ENCODE results near the gene HES7. TPM values are rescaled to one million over a fixed set of nuclear protein-coding genes. Genes with fewer than 3 reads are reported as not detected.
A peak's percentile ranks its signal among the peaks of the same experiment; 100 is the strongest.

HES7 gene
- total RNA-seq, 3 donors from 2014 or later (not counting 1 experiment from before 2014, with no cell fraction given) = 0.50 to 0.77 (median 0.61) TPM

- peaks cover 51 to 55% of the 10 kb centered on the region in 2 donors for H3K27me3 Mint-ChIP-seq (ENCODE audit: low read depth in 2 of 2)
- peak; percentile 62 to 79 (median 68) for ATAC-seq
- H3K9me3 ChIP-seq (ENCODE audit: control insufficient read depth, insufficient read depth, low read length) = no peaks in the 10 kb centered on the region
- peak overlapping the region; percentile 93 for H3K4me3 Mint-ChIP-seq
- WGBS (ENCODE audit: insufficient coverage) = 0% methylated on average over 36 of the region's 38 CpGs
- H3K27ac ChIP-seq (ENCODE audit: low read length) = peak overlapping the region; percentile 76
- no peaks in the 10 kb centered on the region for H3K36me3 ChIP-seq (ENCODE audit: control insufficient read depth, insufficient read depth, low read length)
- peaks cover 12% of the 10 kb centered on the region for H3K36me3 Mint-ChIP-seq
- peaks cover 55 to 56% of the 10 kb centered on the region in 2 donors for H3K4me1 Mint-ChIP-seq
- H3K4me1 ChIP-seq (ENCODE audit: control insufficient read depth, insufficient read depth, low read length) = peaks cover 57% of the 10 kb centered on the region
- peaks cover 48% of the 10 kb centered on the region for H3K27me3 ChIP-seq (ENCODE audit: control insufficient read depth, insufficient read depth, low read length)
- no peaks in the 10 kb centered on the region for H3K9me3 Mint-ChIP-seq
- intact Hi-C loops (cut with micrococcal nuclease) = loop anchor here (1.0 to 5.0 kb wide), 5 partner anchors 20 to 204 kb away; no protein-coding TSS in a partner anchor
- H3K27ac Mint-ChIP-seq = peak overlapping the region; percentile 98 to 100
- TF ChIP-seq, protein P1, sequence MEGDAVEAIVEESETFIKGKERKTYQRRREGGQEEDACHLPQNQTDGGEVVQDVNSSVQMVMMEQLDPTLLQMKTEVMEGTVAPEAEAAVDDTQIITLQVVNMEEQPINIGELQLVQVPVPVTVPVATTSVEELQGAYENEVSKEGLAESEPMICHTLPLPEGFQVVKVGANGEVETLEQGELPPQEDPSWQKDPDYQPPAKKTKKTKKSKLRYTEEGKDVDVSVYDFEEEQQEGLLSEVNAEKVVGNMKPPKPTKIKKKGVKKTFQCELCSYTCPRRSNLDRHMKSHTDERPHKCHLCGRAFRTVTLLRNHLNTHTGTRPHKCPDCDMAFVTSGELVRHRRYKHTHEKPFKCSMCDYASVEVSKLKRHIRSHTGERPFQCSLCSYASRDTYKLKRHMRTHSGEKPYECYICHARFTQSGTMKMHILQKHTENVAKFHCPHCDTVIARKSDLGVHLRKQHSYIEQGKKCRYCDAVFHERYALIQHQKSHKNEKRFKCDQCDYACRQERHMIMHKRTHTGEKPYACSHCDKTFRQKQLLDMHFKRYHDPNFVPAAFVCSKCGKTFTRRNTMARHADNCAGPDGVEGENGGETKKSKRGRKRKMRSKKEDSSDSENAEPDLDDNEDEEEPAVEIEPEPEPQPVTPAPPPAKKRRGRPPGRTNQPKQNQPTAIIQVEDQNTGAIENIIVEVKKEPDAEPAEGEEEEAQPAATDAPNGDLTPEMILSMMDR (IDR thresholded peaks at IDR 0.05) = peak; percentile 89
- peak overlapping the region; percentile 91 for H3K4me3 ChIP-seq (ENCODE audit: low read length)
- DNase-seq = peak; percentile 84 to 90
Observed at GRCh38 chr17:8118769-8119580, 4.9 kb downstream of the HES7 start.

DNA sequence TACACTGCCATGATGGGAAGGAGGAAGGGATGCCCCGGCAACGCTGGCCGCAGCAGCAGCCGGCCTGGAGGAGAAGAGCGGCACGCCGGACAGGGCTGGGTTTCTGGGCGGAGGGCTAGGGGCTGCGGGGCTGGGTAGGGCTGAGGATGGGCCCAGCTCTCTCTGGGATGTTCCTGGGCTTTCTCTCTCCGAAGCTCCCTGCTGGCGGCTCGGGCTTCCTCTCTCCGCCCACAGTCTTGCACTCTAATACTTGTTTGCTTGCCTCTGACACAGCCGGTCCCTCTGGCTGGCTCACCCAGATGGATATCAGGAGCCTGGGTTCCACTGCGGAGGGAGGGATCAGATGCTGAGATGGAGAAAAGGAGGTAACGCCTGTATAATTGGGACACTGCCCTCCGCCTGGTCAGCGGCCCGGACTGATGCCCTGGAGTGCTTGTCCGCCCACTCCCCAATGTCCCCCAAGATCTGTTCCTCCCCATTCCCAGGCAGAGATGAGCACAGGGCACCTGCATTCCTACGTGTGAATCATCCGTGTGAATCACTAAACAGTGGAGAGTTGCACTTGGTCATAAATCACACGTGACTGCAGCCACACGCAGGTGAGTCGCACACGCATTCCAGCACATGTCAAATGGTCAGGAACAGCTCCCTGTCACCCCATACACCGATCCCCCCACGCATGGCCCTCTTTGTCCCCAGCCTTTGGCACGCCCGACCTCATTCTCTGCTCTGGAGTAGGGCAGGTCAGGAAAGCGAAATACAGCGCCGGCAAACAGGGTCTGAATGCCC is 5.7 kb downstream of the HES7 start, which contains the start of gene ALOXE3:
TSS of gene ALOXE3 (minus strand) at position 535 of the 789 bp plus-strand sequence. CDS start at position 11, 524 bp downstream.
- H3K36me3 Mint-ChIP-seq = peaks cover 12% of the 10 kb centered on the region
- WGBS (ENCODE audit: insufficient coverage) = 1% methylated on average over 33 of the region's 33 CpGs
- peak within 1 kb of the TSS; percentile 91 for H3K4me3 ChIP-seq (ENCODE audit: low read length)
- intact Hi-C loops (cut with micrococcal nuclease) = loop anchor here (5.0 kb wide), 1 partner anchor 36 kb away; no protein-coding TSS in a partner anchor
- peaks cover 40% of the 10 kb centered on the region for H3K27me3 ChIP-seq (ENCODE audit: control insufficient read depth, insufficient read depth, low read length)
- H3K4me1 Mint-ChIP-seq = peaks cover 47 to 48% of the 10 kb centered on the region in 2 donors
- H3K4me1 ChIP-seq (ENCODE audit: control insufficient read depth, insufficient read depth, low read length) = peaks cover 49% of the 10 kb centered on the region
- ATAC-seq (peak in 1 of 3 donors; percentile 2), DNase-seq (peak in 1 of 2 donors; percentile 45)
- peak within 1 kb of the TSS; percentile 76 for H3K27ac ChIP-seq (ENCODE audit: low read length)
- peak within 1 kb of the TSS; percentile 93 for H3K4me3 Mint-ChIP-seq
- H3K9me3 ChIP-seq (ENCODE audit: control insufficient read depth, insufficient read depth, low read length) = no peaks in the 10 kb centered on the region
- TF ChIP-seq, protein P1 (IDR thresholded peaks at IDR 0.05) = no peak
- peak within 1 kb of the TSS; percentile 98 to 100 for H3K27ac Mint-ChIP-seq
- no peaks in the 10 kb centered on the region for H3K9me3 Mint-ChIP-seq
- peaks cover 46 to 52% of the 10 kb centered on the region in 2 donors for H3K27me3 Mint-ChIP-seq (ENCODE audit: low read depth in 2 of 2)
- H3K36me3 ChIP-seq (ENCODE audit: control insufficient read depth, insufficient read depth, low read length) = no peaks in the 10 kb centered on the region

DNA sequence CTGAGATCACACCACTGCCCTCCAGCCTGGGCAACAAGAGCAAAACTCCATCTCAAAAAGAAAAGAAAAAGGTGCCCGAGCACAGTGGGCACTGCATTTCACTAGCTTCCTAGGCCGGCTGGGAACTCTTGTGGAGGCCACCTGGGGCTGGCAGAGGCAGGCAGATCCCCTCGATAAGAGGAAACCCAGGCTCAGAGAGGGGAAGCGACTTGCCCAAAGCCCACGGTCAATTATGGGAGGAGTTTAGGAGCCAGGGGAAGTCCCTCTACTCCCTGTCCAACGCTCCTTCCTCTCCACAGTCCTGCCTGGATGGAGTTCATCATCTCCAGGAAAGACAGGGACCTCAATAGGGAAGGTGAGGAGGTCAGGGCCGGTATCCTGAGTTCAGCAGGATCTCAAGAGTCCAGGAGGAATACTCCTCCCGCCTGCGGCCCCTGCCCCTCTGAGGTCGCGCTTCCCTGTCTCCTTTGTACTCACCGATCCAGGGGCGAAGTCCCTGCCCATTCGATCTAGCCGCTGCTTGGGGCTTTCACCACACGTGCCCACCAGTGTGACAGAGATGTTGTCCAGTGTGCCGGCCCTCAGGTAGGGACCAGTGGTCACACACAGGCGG is 6.4 kb downstream of the HES7 start:
- no peaks in the 10 kb centered on the region for H3K9me3 Mint-ChIP-seq
- H3K9me3 ChIP-seq (ENCODE audit: control insufficient read depth, insufficient read depth, low read length) = no peaks in the 10 kb centered on the region
- H3K27ac ChIP-seq (ENCODE audit: low read length) = no peak overlapping the region
- DNase-seq (no peak), ATAC-seq (no peak)
- H3K4me1 Mint-ChIP-seq = peaks cover 40 to 41% of the 10 kb centered on the region in 2 donors
- TF ChIP-seq, protein P1 (IDR thresholded peaks at IDR 0.05) = no peak
- peaks cover 12% of the 10 kb centered on the region for H3K36me3 Mint-ChIP-seq
- intact Hi-C loops (cut with micrococcal nuclease) = loop anchor here (5.0 kb wide), 1 partner anchor 35 kb away; no protein-coding TSS in a partner anchor
- WGBS (ENCODE audit: insufficient coverage) = 6% methylated on average over 16 of the region's 18 CpGs
- H3K27ac Mint-ChIP-seq = peak overlapping the region in 1 of 2 donors; percentile 98
- peaks cover 48 to 54% of the 10 kb centered on the region in 2 donors for H3K27me3 Mint-ChIP-seq (ENCODE audit: low read depth in 2 of 2)
- H3K36me3 ChIP-seq (ENCODE audit: control insufficient read depth, insufficient read depth, low read length) = no peaks in the 10 kb centered on the region
- H3K27me3 ChIP-seq (ENCODE audit: control insufficient read depth, insufficient read depth, low read length) = peaks cover 37% of the 10 kb centered on the region
- H3K4me3 ChIP-seq (ENCODE audit: low read length) = peak overlapping the region; percentile 91
- H3K4me3 Mint-ChIP-seq = peak overlapping the region; percentile 93
- peaks cover 42% of the 10 kb centered on the region for H3K4me1 ChIP-seq (ENCODE audit: control insufficient read depth, insufficient read depth, low read length)
